D721Med (cell line): ENCODE measurements around the gene RHBDL3.
"Not testable (repeated sequence)": the region's sequence is repeated elsewhere in the genome, so short reads cannot be mapped to it uniquely, and the experiment has no call there.

Experiments
- DNase-seq: peaks from one replicate; pipeline ENCODE4 v3.0.0; 2011; ENCODE audit warnings: low spot score; ENCODE audit not compliant: insufficient read length
- FAIRE-seq: peaks from 2 replicates; lab custom pipeline; 2011; peaks lifted over from hg19 to GRCh38; lab: Jason Lieb, UNC
- TF ChIP-seq, protein P1 (sequence below): IDR thresholded peaks from 2 replicates; pipeline ENCODE4 v1.5.1; 2012; ENCODE audit warnings: mild to moderate bottlenecking, control low read depth; ENCODE audit not compliant: insufficient read depth; ENCODE audit errors: missing control alignments

RHBDL3 gene

DNA sequence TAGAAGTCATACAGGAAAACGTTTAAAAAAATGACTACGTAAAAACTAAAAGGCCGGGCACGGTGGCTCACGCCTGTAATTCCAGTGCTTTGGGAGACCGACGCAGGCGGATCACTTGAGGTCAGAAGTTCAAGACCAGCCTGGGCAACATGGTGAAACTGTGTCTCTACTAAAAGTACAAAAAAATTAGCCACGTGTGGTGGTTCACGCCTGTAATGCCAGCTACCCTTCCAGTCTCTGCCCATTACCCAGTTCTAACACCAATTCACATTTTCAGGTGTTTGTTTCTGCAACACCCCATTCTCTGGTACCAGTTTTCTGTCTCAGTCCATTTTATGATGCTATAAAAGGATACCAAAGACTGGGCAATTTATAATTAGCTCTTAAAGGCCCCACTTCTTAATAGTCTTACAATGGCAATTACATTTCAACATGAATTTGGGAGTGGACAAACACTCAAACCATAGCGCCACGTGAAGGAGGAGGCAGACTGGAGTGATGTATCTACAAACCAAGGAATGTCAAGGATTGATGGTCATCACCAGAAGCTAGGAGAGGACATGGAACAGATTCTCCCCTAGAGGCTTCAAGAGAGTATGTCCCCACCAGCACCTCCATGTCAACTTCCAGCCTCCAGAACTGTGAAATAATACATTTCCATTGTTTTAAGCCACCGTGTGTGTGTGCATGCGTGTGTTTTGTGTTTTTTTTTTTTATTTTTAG is 77.1 kb downstream of the RHBDL3 start:
- TF ChIP-seq, protein P1, sequence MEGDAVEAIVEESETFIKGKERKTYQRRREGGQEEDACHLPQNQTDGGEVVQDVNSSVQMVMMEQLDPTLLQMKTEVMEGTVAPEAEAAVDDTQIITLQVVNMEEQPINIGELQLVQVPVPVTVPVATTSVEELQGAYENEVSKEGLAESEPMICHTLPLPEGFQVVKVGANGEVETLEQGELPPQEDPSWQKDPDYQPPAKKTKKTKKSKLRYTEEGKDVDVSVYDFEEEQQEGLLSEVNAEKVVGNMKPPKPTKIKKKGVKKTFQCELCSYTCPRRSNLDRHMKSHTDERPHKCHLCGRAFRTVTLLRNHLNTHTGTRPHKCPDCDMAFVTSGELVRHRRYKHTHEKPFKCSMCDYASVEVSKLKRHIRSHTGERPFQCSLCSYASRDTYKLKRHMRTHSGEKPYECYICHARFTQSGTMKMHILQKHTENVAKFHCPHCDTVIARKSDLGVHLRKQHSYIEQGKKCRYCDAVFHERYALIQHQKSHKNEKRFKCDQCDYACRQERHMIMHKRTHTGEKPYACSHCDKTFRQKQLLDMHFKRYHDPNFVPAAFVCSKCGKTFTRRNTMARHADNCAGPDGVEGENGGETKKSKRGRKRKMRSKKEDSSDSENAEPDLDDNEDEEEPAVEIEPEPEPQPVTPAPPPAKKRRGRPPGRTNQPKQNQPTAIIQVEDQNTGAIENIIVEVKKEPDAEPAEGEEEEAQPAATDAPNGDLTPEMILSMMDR: no peak
- FAIRE-seq (no peak), DNase-seq (no peak)

DNA sequence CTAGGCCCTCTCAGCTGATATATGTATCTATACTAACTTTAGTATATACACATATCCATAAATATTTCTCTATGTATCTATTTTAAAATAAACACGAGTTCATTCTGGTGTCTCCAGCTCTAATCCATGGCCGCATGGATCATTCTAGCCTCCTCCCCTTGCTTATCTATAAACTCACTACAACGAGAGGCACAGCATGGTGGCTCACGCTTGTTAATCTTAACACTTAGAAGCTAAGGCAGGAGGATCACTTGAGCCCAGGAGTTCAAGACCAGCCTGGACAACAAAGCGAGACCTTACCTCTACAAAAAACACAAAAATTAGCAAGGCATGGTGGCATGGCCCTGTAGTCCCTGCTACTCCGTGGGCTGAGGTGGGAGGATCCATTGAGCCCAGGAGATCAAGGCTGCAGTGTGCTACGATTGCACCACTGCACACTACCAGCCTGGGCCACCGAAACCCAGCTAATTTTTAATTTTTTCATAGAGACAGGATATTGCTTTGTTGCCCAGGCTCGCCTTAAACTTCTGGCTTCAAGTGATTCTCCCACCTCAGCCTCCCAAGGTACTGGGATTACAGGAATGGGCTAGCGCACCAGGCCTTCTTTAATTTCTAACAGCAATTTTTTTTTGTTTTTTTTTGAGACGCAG is 80.4 kb downstream of the RHBDL3 start:
- no peak for FAIRE-seq
- DNase-seq: no peak
- TF ChIP-seq, protein P1: no peak

DNA sequence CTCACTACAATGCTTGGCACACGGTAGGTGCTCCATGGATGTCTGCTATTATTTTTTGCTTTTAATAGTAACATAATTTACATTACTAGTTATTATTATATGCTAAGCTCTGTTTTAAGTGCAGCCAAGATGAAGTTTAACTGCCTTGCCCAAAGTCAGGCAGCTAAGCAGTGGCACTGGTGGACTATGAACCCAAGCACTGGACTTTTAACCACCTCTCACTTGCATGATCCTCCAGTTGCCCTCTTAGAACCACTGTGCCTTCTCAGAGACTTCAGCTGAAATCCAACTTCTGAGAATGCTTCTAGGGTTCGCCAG is 82.8 kb downstream of the RHBDL3 start:
- TF ChIP-seq, protein P1: no peak
- DNase-seq (no peak), FAIRE-seq (no peak)

GRCh38 chr17:32349503-32349853 is 83.8 kb downstream of the RHBDL3 start:
- FAIRE-seq: no peak
- TF ChIP-seq, protein P1: no peak

GRCh38 chr17:32349854-32350665 is 84.4 kb downstream of the RHBDL3 start, which contains the start of gene ZNF207:
TSS of gene ZNF207 (plus strand) at chr17:32350157. CDS start at chr17:32350286, 129 bp downstream.
- TF ChIP-seq, protein P1: no peak
- DNase-seq (peak; percentile 60), FAIRE-seq (no peak)

More at GRCh38 chr17:32349503-32349853, 83.8 kb downstream of the RHBDL3 start:
- no peak for DNase-seq

- DNase-seq: no peak
- FAIRE-seq: no peak
- TF ChIP-seq, protein P1: no peak
These were observed 85.2 kb downstream of the RHBDL3 start for GRCh38 chr17:32350666-32351418.

DNA sequence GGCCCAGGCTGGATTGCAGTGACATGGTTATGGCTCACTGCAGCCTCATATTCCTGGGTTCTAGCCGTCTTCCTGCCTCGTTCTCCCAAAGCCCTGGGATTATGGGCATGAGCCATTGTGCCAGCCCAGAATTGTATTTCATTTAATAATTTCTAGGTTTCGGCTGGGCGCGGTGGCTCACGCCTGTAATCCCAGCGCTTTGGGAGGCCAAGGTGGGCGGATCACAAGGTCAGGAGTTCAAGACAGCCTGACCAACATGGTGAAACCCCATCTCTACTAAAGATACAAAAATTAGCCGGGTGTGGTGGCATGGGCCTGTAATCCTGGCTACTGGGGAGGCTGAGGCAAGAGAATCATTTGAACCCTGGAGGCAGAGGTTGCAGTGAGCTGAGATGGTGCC is 87.1 kb downstream of the RHBDL3 start:
- not testable (repeated sequence) for FAIRE-seq, DNase-seq
